ENCODE measurements around the gene CTTN.

- TF ChIP-seq CTCF (IDR thresholded peaks at IDR 0.05), result no peak
- no peak for TF ChIP-seq POLR2A (IDR thresholded peaks at IDR 0.05)
Measured at GRCh38 chr11:70427436-70427835, 29.1 kb downstream of the CTTN start.

All from tibial nerve (tissue), 3 donors.